GM19452 (cell line): Measurements from ENCODE around the gene MPIG6B.

Experiments
- ATAC-seq: cut with Tn5 transposase; IDR thresholded peaks from one replicate; pipeline ENCODE4 v1.9.1; 2021; ENCODE audit not compliant: unreplicated experiment

Gene MPIG6B

GRCh38 chr6:31736768-31737314 lies 13.7 kb downstream of the MPIG6B start:
- ATAC-seq: no peak

- ATAC-seq: no peak
Observed at GRCh38 chr6:31737315-31737990, 14.3 kb downstream of the MPIG6B start.

- ATAC-seq: no peak
Observed at GRCh38 chr6:31737991-31738979, 15.1 kb downstream of the MPIG6B start.

GRCh38 chr6:31739639-31740396 lies 16.6 kb downstream of the MPIG6B start, which contains the start of gene MSH5:
MSH5 (plus strand) TSS chr6:31740005; CDS start chr6:31740467, 462 bp downstream.
- peak; percentile 60 for ATAC-seq

- ATAC-seq: no peak
Observed at GRCh38 chr6:31740397-31741223, 17.4 kb downstream of the MPIG6B start.

GRCh38 chr6:31741815-31742214 lies 18.6 kb downstream of the MPIG6B start:
- ATAC-seq: no peak

GRCh38 chr6:31742894-31743293 lies 19.7 kb downstream of the MPIG6B start:
- ATAC-seq: no peak

GRCh38 chr6:31744422-31744821 lies 21.2 kb downstream of the MPIG6B start:
- ATAC-seq: no peak

- no peak for ATAC-seq
Observed at GRCh38 chr6:31749301-31750036, 26.3 kb downstream of the MPIG6B start.

GRCh38 chr6:31750411-31751022 lies 27.3 kb downstream of the MPIG6B start:
- no peak for ATAC-seq

- no peak for ATAC-seq
Observed at GRCh38 chr6:31752739-31753319, 29.7 kb downstream of the MPIG6B start.

- no peak for ATAC-seq
Observed at GRCh38 chr6:31758281-31758680, 35.1 kb downstream of the MPIG6B start.

- ATAC-seq: no peak
Observed at GRCh38 chr6:31760790-31761189, 37.6 kb downstream of the MPIG6B start.

GRCh38 chr6:31761343-31761742 lies 38.2 kb downstream of the MPIG6B start:
- no peak for ATAC-seq

GRCh38 chr6:31762356-31762755 lies 39.2 kb downstream of the MPIG6B start, which contains the start of gene SAPCD1:
SAPCD1 (plus strand) TSS chr6:31762656; CDS start chr6:31763055, 399 bp downstream.
- ATAC-seq: no peak

- ATAC-seq: no peak
Observed at GRCh38 chr6:31762878-31763618, 39.9 kb downstream of the MPIG6B start.

- ATAC-seq: no peak
Observed at GRCh38 chr6:31763619-31763940, 40.4 kb downstream of the MPIG6B start.

- ATAC-seq: no peak
Observed at GRCh38 chr6:31764198-31764597, 41.0 kb downstream of the MPIG6B start.
